Osteoblast (primary cell): ENCODE results near the gene SYNE1. TPM values are rescaled to one million over a fixed set of nuclear protein-coding genes. Genes with fewer than 3 reads are reported as not detected.

Experiments
- DNase-seq: peaks from one replicate; pipeline ENCODE4 v3.0.0; 2011; ENCODE audit warnings: low spot score, mixed read lengths; ENCODE audit not compliant: insufficient read length; ENCODE audit errors: missing footprints
- H2AFZ ChIP-seq: 2 replicates; pipeline ENCODE4 v1.6.0; 2011; ENCODE audit warnings: mild to moderate bottlenecking, low read length
- H3K27ac ChIP-seq: 2 replicates; pipeline ENCODE4 v1.5.1; 2011; ENCODE audit warnings: mild to moderate bottlenecking, low read depth, low read length, moderate library complexity
- H3K27me3 ChIP-seq: 2 replicates; pipeline ENCODE4 v1.6.0; 2012; ENCODE audit warnings: mild to moderate bottlenecking, control low read depth, inconsistent platforms, low read length, moderate library complexity; ENCODE audit not compliant: insufficient read depth
- H3K36me3 ChIP-seq: 2 replicates; pipeline ENCODE4 v1.5.1; 2011; ENCODE audit warnings: mild to moderate bottlenecking, low read length, control low read depth, moderate library complexity; ENCODE audit not compliant: insufficient read depth
- H3K4me1 ChIP-seq: 2 replicates; pipeline ENCODE4 v1.5.1; 2011; ENCODE audit warnings: mild to moderate bottlenecking, low read length, control low read depth, moderate library complexity; ENCODE audit not compliant: insufficient read depth
- H3K4me2 ChIP-seq: 2 replicates; pipeline ENCODE4 v1.6.0; 2011; ENCODE audit warnings: mild to moderate bottlenecking, low read length; ENCODE audit not compliant: insufficient read depth
- H3K4me3 ChIP-seq: fragments of 200-600 bp; sonication (generic); 3 replicates; pipeline ENCODE4 v1.5.1; 2012; ENCODE audit warnings: mild to moderate bottlenecking, low read length, inconsistent platforms; ENCODE audit not compliant: insufficient read depth
- H3K79me2 ChIP-seq: 2 replicates; pipeline ENCODE4 v1.6.0; 2012; ENCODE audit warnings: mild to moderate bottlenecking, low read length, control low read depth, inconsistent platforms; ENCODE audit not compliant: insufficient read depth
- H3K9me3 ChIP-seq: 2 replicates; pipeline ENCODE4 v1.5.1; 2011; ENCODE audit warnings: low read depth, low read length, control low read depth
- H4K20me1 ChIP-seq: 2 replicates; pipeline ENCODE4 v1.6.0; 2012; ENCODE audit warnings: mild to moderate bottlenecking, low read length, control low read depth; ENCODE audit not compliant: insufficient read depth
- total RNA-seq: library from RNA; depleted of rRNA; stranded (reverse); fragments of >200 nt; gene quantifications from 2 replicates; pipeline ENCODE4 v1.2.3, GENCODE V29; 2012
- TF ChIP-seq, protein P1 (sequence below): IDR thresholded peaks from 2 replicates; pipeline ENCODE4 v1.5.1; 2011; ENCODE audit warnings: mild to moderate bottlenecking, low read depth, low read length, moderate library complexity; ENCODE audit errors: extremely low read depth

Gene SYNE1
- total RNA-seq, 1 donor, result 240 TPM

DNA sequence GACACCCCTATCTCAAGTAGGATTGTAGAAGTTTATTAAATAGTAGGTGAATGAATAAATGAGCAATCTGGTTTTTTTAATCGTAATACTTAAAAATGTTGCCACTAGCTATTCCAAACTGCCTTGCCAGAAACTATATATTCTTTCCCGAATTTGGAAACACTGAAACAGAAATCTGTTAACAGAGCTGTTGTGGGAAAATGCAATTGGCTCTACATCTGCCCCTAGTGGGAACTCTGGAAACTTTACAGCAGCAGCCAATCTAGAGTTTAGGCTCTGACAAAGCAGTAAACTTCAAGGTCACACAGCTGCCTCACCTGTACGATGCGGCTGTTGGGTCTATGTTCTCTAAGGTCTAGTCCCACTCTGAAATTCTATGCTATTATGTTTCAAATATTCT lies 41.7 kb downstream of the SYNE1 start:
- Histone ChIP-seq H3K4me2 (peak overlapping the region; percentile 2), H3K9me3 (no peaks in the 10 kb centered on the region), H3K27me3 (no peaks in the 10 kb centered on the region), H2AFZ (no peak overlapping the region), H4K20me1 (no peaks in the 10 kb centered on the region), H3K4me1 (no peaks in the 10 kb centered on the region), H3K4me3 (no peak overlapping the region), H3K27ac (no peak overlapping the region), H3K79me2 (no peaks in the 10 kb centered on the region), H3K36me3 (no peaks in the 10 kb centered on the region)
- TF ChIP-seq, protein P1, sequence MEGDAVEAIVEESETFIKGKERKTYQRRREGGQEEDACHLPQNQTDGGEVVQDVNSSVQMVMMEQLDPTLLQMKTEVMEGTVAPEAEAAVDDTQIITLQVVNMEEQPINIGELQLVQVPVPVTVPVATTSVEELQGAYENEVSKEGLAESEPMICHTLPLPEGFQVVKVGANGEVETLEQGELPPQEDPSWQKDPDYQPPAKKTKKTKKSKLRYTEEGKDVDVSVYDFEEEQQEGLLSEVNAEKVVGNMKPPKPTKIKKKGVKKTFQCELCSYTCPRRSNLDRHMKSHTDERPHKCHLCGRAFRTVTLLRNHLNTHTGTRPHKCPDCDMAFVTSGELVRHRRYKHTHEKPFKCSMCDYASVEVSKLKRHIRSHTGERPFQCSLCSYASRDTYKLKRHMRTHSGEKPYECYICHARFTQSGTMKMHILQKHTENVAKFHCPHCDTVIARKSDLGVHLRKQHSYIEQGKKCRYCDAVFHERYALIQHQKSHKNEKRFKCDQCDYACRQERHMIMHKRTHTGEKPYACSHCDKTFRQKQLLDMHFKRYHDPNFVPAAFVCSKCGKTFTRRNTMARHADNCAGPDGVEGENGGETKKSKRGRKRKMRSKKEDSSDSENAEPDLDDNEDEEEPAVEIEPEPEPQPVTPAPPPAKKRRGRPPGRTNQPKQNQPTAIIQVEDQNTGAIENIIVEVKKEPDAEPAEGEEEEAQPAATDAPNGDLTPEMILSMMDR, result peak; percentile 61
- DNase-seq, result peak; percentile 17

- Histone ChIP-seq H3K4me2 (no peak overlapping the region), H4K20me1 (no peaks in the 10 kb centered on the region), H3K27me3 (no peaks in the 10 kb centered on the region), H3K4me1 (no peaks in the 10 kb centered on the region), H3K9me3 (no peaks in the 10 kb centered on the region), H3K36me3 (no peaks in the 10 kb centered on the region), H2AFZ (no peak overlapping the region), H3K4me3 (no peak overlapping the region), H3K79me2 (no peaks in the 10 kb centered on the region), H3K27ac (no peak overlapping the region)
- TF ChIP-seq, protein P1, result no peak
- DNase-seq, result no peak
Observed at GRCh38 chr6:152594701-152595100, 42.5 kb downstream of the SYNE1 start.

DNA sequence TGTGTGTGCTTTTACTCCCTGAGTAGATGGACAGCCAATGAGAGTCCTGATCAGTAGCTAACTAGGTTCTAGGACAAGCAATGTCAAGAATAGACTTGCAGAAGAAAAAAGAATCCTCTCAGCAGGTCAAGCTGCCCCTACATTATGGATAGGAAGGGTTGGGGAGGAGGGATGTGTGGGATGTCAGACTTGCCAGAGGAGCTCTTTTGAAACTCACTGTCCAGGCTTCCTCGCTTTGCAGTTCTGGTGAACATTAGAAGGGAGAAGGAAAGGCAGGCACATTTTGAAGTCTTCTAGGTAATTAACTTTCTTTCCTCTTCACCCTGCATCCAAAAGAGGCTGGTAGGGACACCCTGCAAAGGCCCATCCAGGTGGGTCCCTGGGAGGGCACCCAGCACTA lies 48.7 kb downstream of the SYNE1 start:
- Histone ChIP-seq H3K27ac (no peak overlapping the region), H4K20me1 (no peaks in the 10 kb centered on the region), H3K9me3 (no peaks in the 10 kb centered on the region), H3K4me1 (no peaks in the 10 kb centered on the region), H3K4me3 (no peak overlapping the region), H3K4me2 (no peak overlapping the region), H3K27me3 (no peaks in the 10 kb centered on the region), H3K36me3 (no peaks in the 10 kb centered on the region), H3K79me2 (no peaks in the 10 kb centered on the region), H2AFZ (no peak overlapping the region)
- no peak for DNase-seq
- TF ChIP-seq, protein P1, result no peak

GRCh38 chr6:152587473-152587872 lies 49.7 kb downstream of the SYNE1 start:
- TF ChIP-seq, protein P1, result no peak
- no peaks in the 10 kb centered on the region for H3K4me1 ChIP-seq
- H3K36me3 ChIP-seq, result no peaks in the 10 kb centered on the region

More at GRCh38 chr6:152587473-152587872, 49.7 kb downstream of the SYNE1 start:
- Histone ChIP-seq H2AFZ (no peak overlapping the region), H3K4me2 (no peak overlapping the region), H3K27me3 (no peaks in the 10 kb centered on the region), H3K79me2 (no peaks in the 10 kb centered on the region), H3K4me3 (no peak overlapping the region), H3K27ac (no peak overlapping the region), H4K20me1 (no peaks in the 10 kb centered on the region), H3K9me3 (no peaks in the 10 kb centered on the region)
- DNase-seq, result peak; percentile 21
